Kidney epithelial cell (primary cell): ENCODE results near the gene PAMR1. TPM values are rescaled to one million over a fixed set of nuclear protein-coding genes. Genes with fewer than 3 reads are reported as not detected.

Experiments
- DNase-seq: peaks from one replicate; pipeline ENCODE4 v3.0.0-alpha.2; 2010; ENCODE audit warnings: low read depth
- H3K27me3 ChIP-seq: 2 replicates; pipeline ENCODE4 v1.6.0; 2011; ENCODE audit warnings: low read length; ENCODE audit not compliant: control insufficient read depth, insufficient read depth
- H3K36me3 ChIP-seq: 2 replicates; pipeline ENCODE4 v1.5.1; 2011; ENCODE audit warnings: low read length; ENCODE audit not compliant: control insufficient read depth, insufficient read depth
- H3K4me3 ChIP-seq: 2 replicates; pipeline ENCODE4 v1.5.1; 2011; ENCODE audit warnings: low read depth, mild to moderate bottlenecking, control low read depth, low read length
- CTCF ChIP-seq: IDR thresholded peaks from 2 replicates; pipeline ENCODE4 v1.5.1; 2011; ENCODE audit warnings: mild to moderate bottlenecking, moderate library complexity, low read length, control low read depth, inconsistent platforms; ENCODE audit not compliant: insufficient read depth, poor library complexity, severe bottlenecking
- total RNA-seq: library from RNA; depleted of rRNA; stranded (reverse); fragments of >200 nt; gene quantifications from 2 replicates; pipeline ENCODE4 v1.2.3, GENCODE V29; 2015

The PAMR1 gene
- total RNA-seq, 1 donor from 2014 or later: 0.84 TPM

GRCh38 chr11:35483131-35483820 is 42.1 kb downstream of the PAMR1 start:
- TF ChIP-seq CTCF: no peak
- H3K27me3 ChIP-seq: peaks cover 6% of the 10 kb centered on the region
- H3K4me3 ChIP-seq: no peak overlapping the region
- no peaks in the 10 kb centered on the region for H3K36me3 ChIP-seq
- no peak for DNase-seq

GRCh38 chr11:35479731-35480130 is 45.7 kb downstream of the PAMR1 start:
- H3K4me3 ChIP-seq: no peak overlapping the region
- DNase-seq: no peak
- TF ChIP-seq CTCF: no peak
- peaks cover 9% of the 10 kb centered on the region for H3K27me3 ChIP-seq
- H3K36me3 ChIP-seq: no peaks in the 10 kb centered on the region

GRCh38 chr11:35478471-35479091 is 46.8 kb downstream of the PAMR1 start:
- DNase-seq: no peak
- no peak overlapping the region for H3K4me3 ChIP-seq
- H3K36me3 ChIP-seq: no peaks in the 10 kb centered on the region
- TF ChIP-seq CTCF: no peak
- H3K27me3 ChIP-seq: peaks cover 9% of the 10 kb centered on the region

GRCh38 chr11:35477901-35478300 is 47.5 kb downstream of the PAMR1 start:
- no peak for TF ChIP-seq CTCF
- Histone ChIP-seq H3K36me3 (no peaks in the 10 kb centered on the region), H3K27me3 (peaks cover 11% of the 10 kb centered on the region), H3K4me3 (no peak overlapping the region)
- DNase-seq: no peak

GRCh38 chr11:35474688-35475087 is 50.7 kb downstream of the PAMR1 start:
- DNase-seq: no peak
- H3K27me3 ChIP-seq: peaks cover 11% of the 10 kb centered on the region

More at GRCh38 chr11:35474688-35475087, 50.7 kb downstream of the PAMR1 start:
- no peak for TF ChIP-seq CTCF
- Histone ChIP-seq H3K36me3 (no peaks in the 10 kb centered on the region), H3K4me3 (no peak overlapping the region)
